Tongue (tissue), 2 donors: ENCODE results near the gene GAS7. TPM values are rescaled to one million over a fixed set of nuclear protein-coding genes. Genes with fewer than 3 reads are reported as not detected.
"Not testable (repeated sequence)": the region's sequence is repeated elsewhere in the genome, so short reads cannot be mapped to it uniquely, and the experiment has no call there.

Experiments used
- DNase-seq: peaks from one replicate; pipeline ENCODE4 v3.0.0-alpha.2; 2015
- total RNA-seq: library from RNA; depleted of rRNA; stranded (reverse); fragments of >200 nt; gene quantifications from one replicate; pipeline ENCODE4 v1.2.3, GENCODE V29; 2014

GAS7 gene
- total RNA-seq, 1 donor from 2014 or later = 144 TPM

- peak; percentile 65 for DNase-seq
Measured at GRCh38 chr17:10019941-10020451, 178.4 kb downstream of the GAS7 start.

- peak; percentile 46 for DNase-seq
Measured at GRCh38 chr17:10018461-10018891, 179.9 kb downstream of the GAS7 start.

GRCh38 chr17:10016958-10017570 lies 181.3 kb downstream of the GAS7 start:
- not testable (repeated sequence) for DNase-seq

- no peak for DNase-seq
Measured at GRCh38 chr17:10013365-10014112, 184.9 kb downstream of the GAS7 start.

- peak; percentile 87 for DNase-seq
Measured at GRCh38 chr17:10010752-10011151, 187.7 kb downstream of the GAS7 start.

- no peak for DNase-seq
Measured at GRCh38 chr17:10003705-10004104, 194.7 kb downstream of the GAS7 start.

- not testable (repeated sequence) for DNase-seq
Measured at GRCh38 chr17:10002567-10003360, 195.6 kb downstream of the GAS7 start.

GRCh38 chr17:10001306-10001873 lies 197.0 kb downstream of the GAS7 start:
- peak; percentile 90 for DNase-seq

GRCh38 chr17:9999919-10000695 lies 198.3 kb downstream of the GAS7 start:
- DNase-seq = no peak

- no peak for DNase-seq
Measured at GRCh38 chr17:9998060-9998459, 200.3 kb downstream of the GAS7 start.

- no peak for DNase-seq
Measured at GRCh38 chr17:9994761-9995160, 203.6 kb downstream of the GAS7 start.

- DNase-seq = no peak
Measured at GRCh38 chr17:9991796-9992195, 206.6 kb downstream of the GAS7 start.

GRCh38 chr17:9991351-9991750 lies 207.1 kb downstream of the GAS7 start:
- DNase-seq = no peak

- peak; percentile 65 for DNase-seq
Measured at GRCh38 chr17:9987779-9988585, 210.4 kb downstream of the GAS7 start.

GRCh38 chr17:9986754-9987382 lies 211.5 kb downstream of the GAS7 start:
- DNase-seq = no peak

- no peak for DNase-seq
Measured at GRCh38 chr17:9985646-9986045, 212.8 kb downstream of the GAS7 start.

GRCh38 chr17:9984768-9985167 lies 213.6 kb downstream of the GAS7 start:
- DNase-seq = no peak

GRCh38 chr17:9982159-9982558 lies 216.2 kb downstream of the GAS7 start:
- peak; percentile 33 for DNase-seq

GRCh38 chr17:9981344-9981915 lies 217.0 kb downstream of the GAS7 start:
- no peak for DNase-seq

- DNase-seq = no peak
Measured at GRCh38 chr17:9979463-9979995, 218.9 kb downstream of the GAS7 start.
